ENCODE measurements around the gene PODNL1.

PODNL1 gene

GRCh38 chr19:13885826-13886365 is 52.3 kb downstream of the PODNL1 start:
- no peak for TF ChIP-seq CTCF (conservative IDR thresholded peaks at IDR 0.05)
- no peak overlapping the region for H3K27ac ChIP-seq

DNA sequence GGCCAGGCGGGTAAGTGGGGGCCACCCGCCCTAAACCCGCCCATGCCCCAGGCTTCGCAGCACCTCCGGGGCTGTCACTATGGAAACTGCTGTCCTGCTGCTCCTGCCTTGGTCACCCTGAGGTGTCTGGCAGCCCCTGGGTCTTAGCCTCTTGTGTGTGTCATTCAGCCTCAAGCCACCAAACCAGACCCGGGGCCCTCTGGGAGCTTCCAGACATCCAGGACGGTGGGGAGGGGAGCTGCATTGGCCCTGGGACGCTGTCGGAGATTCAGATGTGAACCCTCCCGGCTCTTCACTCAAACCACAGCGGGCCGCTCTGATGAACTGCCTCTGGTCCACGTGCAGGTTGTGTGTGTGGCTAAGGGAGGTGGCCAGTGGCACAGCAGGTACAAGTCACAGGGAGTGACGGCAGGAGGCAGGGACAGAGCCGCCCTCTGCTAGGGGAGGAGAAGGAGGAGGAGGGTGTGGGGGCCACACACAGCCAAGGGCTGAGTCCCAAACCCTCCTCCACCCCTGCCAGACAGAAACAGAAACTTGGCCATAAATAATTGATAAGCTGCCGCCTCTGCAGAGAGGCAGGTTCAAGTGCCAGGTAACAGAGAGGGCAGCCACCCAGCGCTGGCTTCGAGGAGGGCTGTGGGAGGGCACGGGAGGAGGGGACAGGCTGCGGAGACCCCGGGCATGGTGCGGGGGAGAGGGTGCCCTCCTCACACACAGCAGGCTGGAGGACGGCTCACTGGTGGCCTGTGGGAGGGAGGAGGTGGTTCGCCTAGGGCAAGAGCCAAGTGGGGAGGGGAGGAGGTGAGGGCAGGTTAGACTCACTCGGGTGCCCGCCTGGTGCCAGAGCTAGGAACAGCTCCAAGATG is 53.3 kb downstream of the PODNL1 start:
- H3K27ac ChIP-seq, result no peak overlapping the region
- TF ChIP-seq CTCF (conservative IDR thresholded peaks at IDR 0.05), result no peak

DNA sequence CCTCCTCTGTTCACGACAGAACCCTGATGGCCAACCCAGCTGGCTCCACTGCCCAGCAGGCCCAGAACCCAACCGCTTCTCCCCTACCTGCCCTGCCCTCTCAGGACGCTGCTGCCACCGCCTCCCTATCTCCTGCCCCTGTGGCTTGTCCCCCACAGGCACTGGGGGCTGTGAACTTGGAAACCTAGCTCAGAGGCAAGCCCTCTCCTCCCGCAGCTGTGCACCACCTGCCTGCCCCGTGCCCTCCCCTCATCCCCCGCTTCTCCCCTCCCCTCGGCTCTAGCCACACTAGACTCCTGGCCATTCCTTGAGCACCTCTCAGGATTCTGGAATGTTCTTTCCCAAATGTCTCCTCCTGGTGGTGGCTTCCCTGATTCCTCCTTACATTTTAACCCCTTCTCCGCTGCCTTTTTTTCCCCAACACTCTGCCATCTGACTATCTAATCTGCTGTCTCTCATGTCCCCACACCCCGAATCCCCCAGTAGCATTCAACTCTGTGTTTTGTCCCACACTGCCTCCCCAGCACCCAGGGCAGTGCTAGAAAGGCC is 54.6 kb downstream of the PODNL1 start:
- TF ChIP-seq CTCF (conservative IDR thresholded peaks at IDR 0.05), result no peak
- no peak overlapping the region for H3K27ac ChIP-seq

DNA sequence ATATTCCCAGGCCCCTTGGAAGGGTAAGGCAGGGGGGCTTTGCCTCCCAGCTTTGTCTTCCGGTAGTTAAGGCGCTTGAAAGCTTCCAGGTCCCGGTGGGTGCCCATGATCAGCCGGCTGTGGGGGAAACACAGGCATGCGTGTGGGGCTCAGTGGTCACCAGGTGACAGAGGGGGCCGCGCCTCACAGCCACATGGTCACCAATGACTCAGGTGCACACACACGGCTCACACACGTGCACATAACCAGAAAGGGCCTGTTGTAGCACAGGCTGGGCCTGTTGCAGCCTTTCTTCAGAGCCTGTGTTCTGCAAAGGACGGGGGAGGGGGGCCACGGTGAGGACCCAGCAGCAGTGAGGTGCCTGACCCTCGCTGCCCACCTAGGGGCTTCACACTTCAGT is 55.4 kb downstream of the PODNL1 start:
- no peak overlapping the region for H3K27ac ChIP-seq

DNA sequence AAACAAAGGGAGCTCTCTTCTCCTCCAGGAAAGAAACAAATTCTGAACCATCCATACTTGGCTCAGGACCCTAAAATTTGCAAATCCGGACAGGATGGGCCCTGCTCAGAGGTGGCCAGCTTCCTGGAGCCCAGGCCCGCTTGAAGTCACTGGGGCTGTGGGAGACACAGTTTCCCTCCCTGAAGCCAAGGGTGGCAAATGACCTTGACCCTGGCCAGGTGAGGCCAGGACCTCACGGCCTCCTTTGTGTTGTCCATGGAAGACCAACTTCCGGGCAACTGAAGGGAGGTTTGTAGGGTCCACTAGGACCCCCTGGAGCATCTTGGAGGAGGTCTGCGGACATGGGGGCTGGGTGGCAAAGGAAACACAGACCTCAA is 55.8 kb downstream of the PODNL1 start:
- TF ChIP-seq CTCF (conservative IDR thresholded peaks at IDR 0.05), result no peak
- H3K27ac ChIP-seq, result no peak overlapping the region

More for the DNA sequence above, 55.4 kb downstream of the PODNL1 start:
- no peak for TF ChIP-seq CTCF (conservative IDR thresholded peaks at IDR 0.05)

DNA sequence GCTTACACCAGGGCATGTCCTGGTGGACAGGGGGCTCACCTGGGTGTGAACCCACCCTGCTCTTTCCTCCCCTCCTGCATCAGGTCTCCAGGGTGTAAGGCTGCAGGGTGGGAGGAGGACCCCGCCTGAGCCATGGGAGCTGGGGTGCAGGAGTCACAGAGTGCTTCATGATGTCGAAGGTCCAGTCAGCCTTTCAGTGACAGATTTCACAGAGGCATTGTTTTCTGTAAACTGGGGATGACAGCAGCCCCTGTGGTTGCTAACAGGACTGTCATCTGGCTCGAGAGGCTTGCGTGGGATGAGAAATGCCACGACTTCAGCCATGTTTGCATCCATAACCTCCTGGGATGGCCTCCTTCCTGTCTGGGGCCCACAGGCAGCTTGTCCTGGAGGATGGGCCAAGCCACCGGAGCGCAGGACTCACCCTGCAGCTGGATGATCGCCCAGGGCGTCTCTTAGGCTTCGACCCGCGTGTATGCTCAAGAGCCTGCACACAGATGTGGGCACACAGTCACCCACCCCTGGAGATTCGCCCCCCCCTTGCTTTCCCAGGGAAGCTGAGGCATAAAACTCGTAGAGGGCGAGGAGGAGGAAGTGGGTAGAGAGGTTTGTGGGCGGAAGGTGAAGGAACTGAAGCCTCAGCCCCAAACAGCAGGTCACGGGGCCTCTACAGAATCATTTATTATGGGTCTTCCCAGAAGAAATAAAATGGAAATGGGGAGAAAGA is 56.4 kb downstream of the PODNL1 start:
- H3K27ac ChIP-seq, result no peak overlapping the region
- no peak for TF ChIP-seq CTCF (conservative IDR thresholded peaks at IDR 0.05)

- TF ChIP-seq CTCF (conservative IDR thresholded peaks at IDR 0.05), result no peak
- no peak overlapping the region for H3K27ac ChIP-seq
Observed at GRCh38 chr19:13881251-13881691, 56.9 kb downstream of the PODNL1 start.

Data from VCaP (cell line).